Activated CD4-positive, alpha-beta T cell treated with anti-CD3 and anti-CD28 coated beads, Interleukin-2, amount 50 U/mL, for 4 hours (primary cell): Measurements from ENCODE around the gene TXNL1.
"Not testable (repeated sequence)": the region's sequence is repeated elsewhere in the genome, so short reads cannot be mapped to it uniquely, and the experiment has no call there.

ENCODE experiments used
- DNase-seq, 2 experiments: peaks; one replicate each; pipeline ENCODE4 v3.0.0-alpha.2; 2020

The TXNL1 gene

GRCh38 chr18:56643381-56643780 is 5.0 kb upstream of the TXNL1 start:
- DNase-seq = no peak

GRCh38 chr18:56641714-56642337 is 3.4 kb upstream of the TXNL1 start:
- DNase-seq = no peak

- no peak for DNase-seq
Measured at GRCh38 chr18:56639571-56639970, 1.2 kb upstream of the TXNL1 start.

GRCh38 chr18:56639104-56639381 is 651 bp upstream of the TXNL1 start:
- no peak for DNase-seq

- DNase-seq = no peak
Measured at GRCh38 chr18:56637711-56638231, 621 bp downstream of the TXNL1 start.

GRCh38 chr18:56637176-56637575 is 1.2 kb downstream of the TXNL1 start:
- no peak for DNase-seq

- DNase-seq = no peak
Measured at GRCh38 chr18:56635007-56635406, 3.4 kb downstream of the TXNL1 start.

GRCh38 chr18:56632070-56633022 is 6.0 kb downstream of the TXNL1 start:
- no peak for DNase-seq

- no peak for DNase-seq
Measured at GRCh38 chr18:56627991-56628390, 10.4 kb downstream of the TXNL1 start.

- DNase-seq = no peak
Measured at GRCh38 chr18:56615738-56616520, 22.5 kb downstream of the TXNL1 start.

GRCh38 chr18:56606618-56607017 is 31.8 kb downstream of the TXNL1 start:
- no peak for DNase-seq

GRCh38 chr18:56598422-56598821 is 40.0 kb downstream of the TXNL1 start:
- DNase-seq = no peak

GRCh38 chr18:56593906-56594305 is 44.5 kb downstream of the TXNL1 start:
- no peak for DNase-seq

GRCh38 chr18:56580026-56580425 is 58.4 kb downstream of the TXNL1 start:
- no peak for DNase-seq

- no peak for DNase-seq
Measured at GRCh38 chr18:56579451-56579850, 58.9 kb downstream of the TXNL1 start.

GRCh38 chr18:56576826-56577573 is 61.4 kb downstream of the TXNL1 start:
- no peak for DNase-seq

- DNase-seq = no peak
Measured at GRCh38 chr18:56575819-56576663, 62.4 kb downstream of the TXNL1 start.

- no peak for DNase-seq
Measured at GRCh38 chr18:56574861-56575260, 63.5 kb downstream of the TXNL1 start.

- not testable (repeated sequence) for DNase-seq
Measured at GRCh38 chr18:56572267-56572666, 66.1 kb downstream of the TXNL1 start.

GRCh38 chr18:56570978-56571377 is 67.4 kb downstream of the TXNL1 start:
- no peak for DNase-seq

- no peak for DNase-seq
Measured at GRCh38 chr18:56569416-56569815, 69.0 kb downstream of the TXNL1 start.

- DNase-seq = no peak
Measured at GRCh38 chr18:56568986-56569385, 69.4 kb downstream of the TXNL1 start.
